ENCODE measurements around the gene MYOD1.
A peak's percentile ranks its signal among the peaks of the same experiment; 100 is the strongest.

Gene MYOD1

GRCh38 chr11:17750013-17750800 lies 30.8 kb downstream of the MYOD1 start:
- no peak for ATAC-seq
- no peak for DNase-seq

GRCh38 chr11:17750801-17751165 lies 31.4 kb downstream of the MYOD1 start:
- ATAC-seq (no peak), DNase-seq (no peak)

DNA sequence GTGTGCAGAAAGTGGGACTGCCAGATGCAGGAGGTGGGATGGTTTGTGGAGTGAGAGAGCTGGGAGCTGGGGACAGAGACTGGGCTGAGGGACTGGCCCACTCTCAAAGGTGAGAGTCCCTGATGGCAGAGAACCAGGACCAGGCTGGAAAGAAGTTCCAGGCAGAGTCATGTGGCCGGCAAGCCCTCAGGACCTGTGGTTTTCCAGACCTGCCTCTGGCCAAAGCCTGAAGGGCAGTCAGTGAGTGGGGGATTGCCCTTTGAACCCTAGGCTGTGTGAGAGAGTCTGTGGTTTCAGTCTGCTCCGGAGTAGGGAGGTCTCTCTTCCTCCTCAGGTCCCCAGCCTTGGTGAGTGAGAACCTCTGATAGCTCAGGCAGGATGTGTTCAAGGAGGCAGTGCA lies 32.2 kb downstream of the MYOD1 start:
- ATAC-seq (no peak), DNase-seq (no peak)

DNA sequence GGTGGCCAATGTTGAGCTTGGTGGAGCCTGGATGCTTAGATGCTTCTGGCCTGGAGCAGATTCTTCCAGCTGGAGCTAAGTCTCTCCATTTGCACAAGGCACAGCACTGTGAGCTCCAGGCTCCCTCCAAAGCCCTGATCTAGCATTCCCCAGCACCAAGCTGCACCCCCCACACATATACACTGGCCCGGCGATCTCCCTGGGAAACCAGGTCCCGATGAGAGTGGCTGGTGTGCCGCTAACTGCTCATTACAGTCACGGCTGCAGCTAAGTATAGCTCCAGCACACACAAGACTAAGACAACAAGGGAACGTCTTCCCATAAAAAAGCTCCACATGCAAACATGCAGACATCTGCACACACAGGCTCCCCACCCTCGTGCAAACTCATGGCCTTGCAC lies 32.8 kb downstream of the MYOD1 start:
- DNase-seq, result no peak
- ATAC-seq, result no peak

GRCh38 chr11:17753153-17753552 lies 33.8 kb downstream of the MYOD1 start:
- no peak for ATAC-seq
- no peak for DNase-seq

DNA sequence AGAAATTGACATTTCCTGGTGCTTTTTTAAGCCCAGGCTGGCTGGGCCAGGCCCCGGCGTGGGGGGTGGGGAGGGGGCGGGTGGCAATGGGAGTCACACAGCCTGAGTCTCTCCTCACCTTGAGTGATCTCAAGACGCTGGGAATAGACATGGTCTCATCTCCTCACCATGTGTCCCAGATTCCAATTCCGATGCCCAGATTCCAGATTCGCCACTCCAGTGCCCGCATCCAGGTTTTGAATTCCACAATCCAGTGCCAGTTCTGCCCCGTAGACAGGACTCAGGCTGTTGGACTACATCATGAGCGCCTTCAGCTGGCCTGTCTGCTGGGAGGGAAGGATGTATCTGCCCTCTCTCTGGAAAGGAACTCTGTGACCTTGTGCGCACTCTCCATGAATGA lies 34.3 kb downstream of the MYOD1 start:
- ATAC-seq (no peak), DNase-seq (no peak)

GRCh38 chr11:17755891-17756290 lies 36.5 kb downstream of the MYOD1 start:
- DNase-seq, result no peak
- ATAC-seq, result no peak

DNA sequence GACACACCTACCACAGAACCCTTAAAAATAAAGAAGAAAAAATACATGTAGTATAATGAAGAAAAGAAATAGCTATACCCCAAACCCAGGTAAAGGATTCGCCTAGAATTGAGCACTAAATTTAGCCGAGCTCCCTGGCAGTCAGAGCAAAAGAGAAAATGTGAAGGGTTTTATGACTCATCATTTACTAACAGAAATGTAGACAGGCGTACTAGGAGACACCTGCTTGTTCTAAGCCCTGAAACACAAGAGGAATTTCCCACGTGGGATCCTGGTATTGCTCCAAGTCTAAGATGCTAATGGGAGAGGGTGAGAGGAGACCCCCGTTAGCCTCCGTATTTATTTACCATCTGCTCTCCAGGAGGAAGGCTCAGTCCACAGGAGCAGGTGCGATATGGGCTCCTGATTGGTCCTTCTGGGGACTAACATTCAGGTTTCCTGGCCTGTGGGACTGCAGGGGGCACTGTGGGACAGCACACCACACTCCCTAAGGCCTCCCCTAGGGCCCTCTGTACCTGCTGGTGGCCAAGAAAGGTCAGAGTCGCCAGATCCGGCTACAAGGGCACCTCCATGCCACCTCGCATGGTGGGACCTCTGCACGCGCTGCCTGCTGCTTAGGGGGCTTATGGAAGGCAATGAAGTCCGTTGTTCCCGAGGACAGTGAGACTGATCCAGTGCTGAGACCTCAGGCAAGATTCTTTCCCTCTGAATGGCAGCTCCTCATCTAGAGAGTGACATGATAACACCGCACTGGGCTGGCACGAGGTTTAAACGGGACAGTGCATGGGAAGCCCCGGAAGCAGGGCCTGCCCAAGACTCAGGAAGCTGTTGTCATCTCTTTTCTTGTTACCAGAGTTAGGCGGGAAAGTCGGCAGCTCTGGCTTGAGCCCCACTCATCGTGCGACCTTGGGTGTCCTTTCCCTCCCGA lies 41.0 kb downstream of the MYOD1 start:
- ATAC-seq (peak; percentile 39), DNase-seq (peak; percentile 27)

DNA sequence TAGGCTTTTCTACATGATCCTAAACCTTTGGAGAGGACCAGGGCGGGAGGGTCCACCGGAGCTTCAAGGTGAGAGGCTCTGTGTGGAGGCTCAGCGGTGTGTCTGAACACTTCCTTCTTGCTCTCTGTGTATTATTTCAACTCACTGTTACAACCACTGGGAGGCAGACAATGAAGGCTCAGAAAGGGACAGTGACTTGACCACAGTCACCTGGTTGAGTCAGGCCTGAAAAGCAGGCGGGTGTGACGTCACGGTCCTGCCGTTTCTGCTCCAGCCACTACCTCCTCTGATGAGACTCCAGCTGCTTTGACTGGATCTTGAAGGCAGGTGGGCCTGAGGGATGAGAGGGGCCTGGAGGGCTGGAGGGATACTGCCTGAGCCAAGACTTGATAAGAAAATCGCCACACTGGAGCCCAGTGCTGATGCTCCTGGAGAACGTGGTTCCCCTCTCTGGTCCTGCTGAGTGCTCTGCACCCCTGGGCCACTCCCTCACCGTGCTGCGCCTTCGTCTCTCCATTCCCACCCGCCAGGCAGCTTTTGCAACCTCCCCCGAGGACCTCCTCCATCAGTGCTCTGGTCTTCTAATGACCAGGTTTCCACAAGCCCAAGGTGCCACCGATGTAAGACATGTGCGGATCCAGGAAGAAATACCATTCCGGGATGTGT lies 43.1 kb downstream of the MYOD1 start:
- ATAC-seq, result no peak

DNA sequence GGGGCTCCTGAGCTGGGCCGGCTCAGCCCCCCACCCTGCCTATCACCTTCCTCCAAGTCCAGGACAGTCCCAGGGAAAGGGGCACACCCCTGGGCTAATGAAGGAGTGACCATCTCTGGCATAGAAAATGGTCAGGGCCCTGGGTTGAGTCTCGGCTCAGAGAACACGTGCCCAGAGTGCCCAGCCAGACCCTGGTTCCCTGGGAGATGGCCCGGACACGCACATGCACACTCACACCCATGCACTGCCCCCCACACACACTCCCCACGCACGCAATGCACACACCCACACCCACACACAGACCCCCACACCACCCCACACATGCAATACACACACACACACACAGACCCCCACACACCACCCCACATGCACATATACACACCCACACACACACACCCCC lies 43.9 kb downstream of the MYOD1 start:
- ATAC-seq (no peak), DNase-seq (no peak)

More for the DNA sequence above, 43.1 kb downstream of the MYOD1 start:
- no peak for DNase-seq

GRCh38 chr11:17763703-17764102 lies 44.3 kb downstream of the MYOD1 start:
- ATAC-seq, result no peak

DNA sequence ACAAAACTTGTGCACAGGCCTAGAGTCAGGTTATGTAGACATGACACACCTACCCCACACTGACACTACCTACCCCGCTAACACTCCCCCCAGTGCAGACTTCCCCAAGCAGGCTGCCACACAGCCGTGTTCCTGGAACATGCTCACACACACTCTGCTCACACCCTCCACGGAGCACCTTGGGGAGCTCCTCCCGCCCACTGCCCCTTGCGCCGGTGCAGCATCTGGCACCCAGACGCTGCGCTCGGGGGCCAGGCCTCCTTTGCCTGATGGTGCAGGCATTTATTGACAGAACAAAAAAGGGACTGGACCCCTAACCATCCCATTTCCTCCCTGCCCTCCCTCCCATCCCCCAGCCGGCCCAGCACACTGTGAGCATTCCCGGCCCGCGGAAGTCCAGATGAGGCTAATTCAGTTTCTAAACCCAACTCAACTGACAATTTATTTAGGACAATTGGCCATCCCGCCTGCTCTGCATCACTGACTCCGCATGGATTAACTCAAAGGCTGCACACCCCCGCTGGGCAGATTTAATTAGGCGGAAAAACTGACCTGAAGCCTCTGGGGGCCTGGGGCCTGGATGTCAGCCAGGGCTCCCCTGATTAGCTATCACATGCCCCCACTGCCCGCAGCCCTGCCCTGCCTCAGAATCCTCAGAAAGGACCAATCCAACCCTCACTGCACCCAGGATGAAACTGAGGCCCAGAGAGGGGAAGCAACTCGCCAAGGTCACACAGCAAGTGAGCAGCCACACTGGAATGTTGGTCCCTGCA lies 45.3 kb downstream of the MYOD1 start:
- DNase-seq (no peak), ATAC-seq (no peak)

More at GRCh38 chr11:17763703-17764102, 44.3 kb downstream of the MYOD1 start:
- no peak for DNase-seq

DNA sequence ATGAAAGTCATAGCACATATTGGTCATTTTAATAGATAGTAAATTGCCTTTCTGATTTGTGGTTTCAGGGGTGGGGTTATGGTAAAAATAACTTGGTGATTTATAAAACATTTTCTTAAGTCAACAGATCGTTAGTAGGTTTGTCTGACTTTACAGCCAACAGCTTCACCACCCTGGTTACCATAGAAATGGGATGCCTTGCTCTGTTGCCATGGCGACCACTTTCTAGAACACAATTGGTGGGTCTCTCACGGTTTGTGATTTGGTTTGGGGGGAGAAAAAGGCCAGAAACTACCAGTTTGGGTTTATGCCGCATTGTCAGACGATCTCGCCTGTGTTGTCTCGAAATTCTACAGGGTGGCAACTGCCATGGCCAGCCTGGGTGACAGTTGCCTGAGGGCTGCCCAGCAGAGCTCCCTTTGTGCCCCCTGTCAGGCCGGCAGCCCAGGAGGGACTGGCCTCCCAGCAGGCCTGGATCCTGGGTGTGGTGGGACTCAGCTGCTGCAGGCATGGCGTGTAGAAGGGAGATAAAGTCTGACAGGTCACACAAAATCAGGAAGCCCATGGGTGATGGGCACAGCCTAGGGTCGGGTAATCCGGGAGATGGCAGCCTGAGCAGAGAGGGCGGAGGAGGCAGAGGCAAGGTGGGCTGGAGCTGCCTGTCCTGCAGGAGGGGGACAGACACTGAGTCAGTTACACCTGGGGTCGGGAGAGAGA lies 46.1 kb downstream of the MYOD1 start:
- DNase-seq (no peak), ATAC-seq (no peak)

- DNase-seq (no peak), ATAC-seq (no peak)
Measured at GRCh38 chr11:17766073-17766359, 46.6 kb downstream of the MYOD1 start.

DNA sequence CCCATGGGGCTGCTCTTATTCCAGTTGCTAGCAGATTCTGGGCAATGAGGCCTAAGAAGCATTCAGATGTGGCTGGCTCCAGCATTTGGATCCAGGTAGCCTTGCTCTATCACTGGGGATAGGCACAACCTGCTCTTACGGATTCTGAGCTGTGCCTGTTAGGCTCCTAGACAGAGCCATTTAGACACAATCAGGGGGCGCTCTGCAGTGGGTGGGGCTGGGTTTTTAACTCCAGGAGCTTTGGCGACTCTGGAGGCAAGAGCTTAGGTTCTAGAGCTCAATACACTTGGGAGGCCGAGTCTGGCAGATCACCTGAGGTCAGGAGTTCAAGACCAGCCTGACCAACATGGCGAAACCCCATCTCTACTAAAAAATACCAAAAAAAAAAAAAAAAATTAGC lies 47.2 kb downstream of the MYOD1 start:
- DNase-seq, result no peak
- no peak for ATAC-seq

- ATAC-seq (no peak), DNase-seq (no peak)
Measured at GRCh38 chr11:17767301-17767885, 48.0 kb downstream of the MYOD1 start.

- ATAC-seq (no peak), DNase-seq (no peak)
Measured at GRCh38 chr11:17767914-17768313, 48.5 kb downstream of the MYOD1 start.

- DNase-seq, result no peak
- no peak for ATAC-seq
Measured at GRCh38 chr11:17768547-17768946, 49.2 kb downstream of the MYOD1 start.

GRCh38 chr11:17769218-17769617 lies 49.8 kb downstream of the MYOD1 start:
- no peak for DNase-seq
- no peak for ATAC-seq

GRCh38 chr11:17770048-17770652 lies 50.8 kb downstream of the MYOD1 start:
- DNase-seq (no peak), ATAC-seq (no peak)

GRCh38 chr11:17770917-17771316 lies 51.5 kb downstream of the MYOD1 start:
- DNase-seq, result no peak
- ATAC-seq, result no peak

Measured in stimulated activated naive CD8-positive, alpha-beta T cell treated with anti-CD3 and anti-CD28 coated beads, Interleukin-15, Interleukin-2, amounts not matched to agents 100 U/mL and 50 U/mL, for 24 hours (primary cell).